Keratinocyte (primary cell): ENCODE measurements around the gene ZBTB20. TPM values are rescaled to one million over a fixed set of nuclear protein-coding genes. Genes with fewer than 3 reads are reported as not detected.

ENCODE experiments used
- DNase-seq: peaks from one replicate; pipeline ENCODE4 v3.0.0-alpha.2; 2011; ENCODE audit warnings: low read depth, missing footprints, low spot score
- FAIRE-seq: peaks from 2 replicates; lab custom pipeline; 2011; peaks lifted over from hg19 to GRCh38; lab: Jason Lieb, UNC
- H2AFZ ChIP-seq: 2 replicates; pipeline ENCODE4 v1.6.0; 2012; ENCODE audit warnings: low read length, control low read depth, inconsistent platforms; ENCODE audit not compliant: control insufficient read depth
- H3K27ac ChIP-seq: 2 replicates; pipeline ENCODE4 v1.5.1; 2011; ENCODE audit warnings: low read length; ENCODE audit not compliant: control insufficient read depth, insufficient read depth
- H3K27me3 ChIP-seq: 3 replicates; pipeline ENCODE4 v1.6.0; 2011; ENCODE audit warnings: low read length; ENCODE audit not compliant: control insufficient read depth, insufficient read depth; ENCODE audit errors: extremely low read depth
- H3K36me3 ChIP-seq, 2 experiments: 2 replicates in 1 of 2; 3 replicates in 1 of 2; pipeline ENCODE4 v1.5.1; 2011; ENCODE audit warnings: low read length in 2 of 2, mild to moderate bottlenecking in 1 of 2; ENCODE audit not compliant: control insufficient read depth in 2 of 2, insufficient read depth in 2 of 2; ENCODE audit errors: extremely low read depth in 1 of 2
- H3K4me1 ChIP-seq: 3 replicates; pipeline ENCODE4 v1.5.1; 2011; ENCODE audit warnings: low read length; ENCODE audit not compliant: control insufficient read depth, insufficient read depth; ENCODE audit errors: extremely low read depth
- H3K4me2 ChIP-seq: 3 replicates; pipeline ENCODE4 v1.6.0; 2011; ENCODE audit warnings: low read depth, low read length; ENCODE audit not compliant: control insufficient read depth, insufficient read depth; ENCODE audit errors: extremely low read depth
- H3K4me3 ChIP-seq, 3 experiments: fragments of 200-600 bp in 1 of 3; sonication (generic) in 1 of 3; 2 replicates in 2 of 3; 3 replicates in 1 of 3; pipeline ENCODE4 v1.5.1; 2011 to 2016; ENCODE audit warnings: low read length in 3 of 3, mild to moderate bottlenecking in 3 of 3, control low read depth in 2 of 3, inconsistent platforms in 1 of 3, low read depth in 1 of 3, mixed read lengths in 1 of 3, mixed run types in 1 of 3, moderate library complexity in 1 of 3; ENCODE audit not compliant: control insufficient read depth in 2 of 3, insufficient read depth in 2 of 3; ENCODE audit errors: extremely low read depth in 1 of 3
- H3K79me2 ChIP-seq: 2 replicates; pipeline ENCODE4 v1.6.0; 2012; ENCODE audit warnings: low read length; ENCODE audit not compliant: control insufficient read depth, insufficient read depth
- H3K9ac ChIP-seq: 3 replicates; pipeline ENCODE4 v1.6.0; 2011; ENCODE audit warnings: low read length; ENCODE audit not compliant: control insufficient read depth, insufficient read depth; ENCODE audit errors: extremely low read depth
- H3K9me1 ChIP-seq: 3 replicates; pipeline ENCODE4 v1.6.0; 2011; ENCODE audit warnings: low read length; ENCODE audit not compliant: control insufficient read depth, insufficient read depth; ENCODE audit errors: extremely low read depth
- H3K9me3 ChIP-seq: 2 replicates; pipeline ENCODE4 v1.5.1; 2012; ENCODE audit warnings: low read depth, low read length; ENCODE audit not compliant: control insufficient read depth
- H4K20me1 ChIP-seq: 3 replicates; pipeline ENCODE4 v1.6.0; 2011; ENCODE audit warnings: low read length; ENCODE audit not compliant: control insufficient read depth, insufficient read depth; ENCODE audit errors: extremely low read depth
- CTCF ChIP-seq, 3 experiments: IDR thresholded peaks in 1 of 3; conservative IDR thresholded peaks in 1 of 3; optimal IDR thresholded peaks in 1 of 3; 2 replicates in 2 of 3; 3 replicates in 1 of 3; pipeline versions ENCODE3 to v1.5.1; 2011; ENCODE audit warnings: low read length in 3 of 3, mild to moderate bottlenecking in 3 of 3, moderate library complexity in 2 of 3, control low read depth in 1 of 3, inconsistent platforms in 1 of 3; ENCODE audit not compliant: insufficient read depth in 2 of 3; ENCODE audit errors: extremely low read depth in 1 of 3
- EZH2 ChIP-seq: IDR thresholded peaks from one replicate; pipeline ENCODE4 v1.6.1; 2012; ENCODE audit warnings: inconsistent platforms, mild to moderate bottlenecking, low read length, moderate library complexity
- dilution Hi-C: fragments of 300-500 bp; cut with MboI; formaldehyde crosslinking; loops from one replicate; pipeline ENCODE4 v1.7.0; 2020; ENCODE audit warnings: low sequenced_read_pairs; ENCODE audit not compliant: extremely low pct_ligation_motif_present
- polyA plus RNA-seq, 5 experiments: library from polyadenylated mRNA; depleted of rRNA in 3 of 5; stranded (reverse) in 3 of 5; stranded (forward) in 1 of 5; unstranded in 1 of 5; fragments of >200 nt; gene quantifications; 1 replicate in 1 of 5; 2 replicates in 3 of 5; 3 replicates in 1 of 5; pipeline versions ENCODE4 v1.2.1 to v1.2.3, GENCODE V29; 2011 to 2012; ENCODE audit warnings: missing spikeins in 2 of 5, low read depth in 1 of 5, low replicate concordance in 1 of 5

The ZBTB20 gene
- polyA plus RNA-seq, 1 donor (not counting 4 experiments of a cell fraction or from before 2014, with no cell fraction given): 0.52 TPM

GRCh38 chr3:114377426-114377825 is 769.7 kb downstream of the ZBTB20 start:
- Histone ChIP-seq H3K9me1 (no peaks in the 10 kb centered on the region), H3K4me1 (no peaks in the 10 kb centered on the region), H3K9me3 (no peaks in the 10 kb centered on the region), H3K4me2 (no peak overlapping the region), H3K9ac (no peak overlapping the region), H3K27me3 (no peaks in the 10 kb centered on the region), H3K36me3 (no peaks in the 10 kb centered on the region), H2AFZ (no peak overlapping the region), H4K20me1 (no peaks in the 10 kb centered on the region), H3K27ac (no peak overlapping the region), H3K4me3 (no peak overlapping the region), H3K79me2 (no peaks in the 10 kb centered on the region)
- TF ChIP-seq CTCF (optimal IDR thresholded peaks at IDR 0.05 in 1 of 3, IDR thresholded peaks at IDR 0.05 in 1 of 3, conservative IDR thresholded peaks at IDR 0.05 in 1 of 3; ENCODE audit: extremely low read depth in 1 of 3, insufficient read depth in 2 of 3, low read length in 3 of 3): no peak
- dilution Hi-C loops: no loop called here
- DNase-seq (no peak), FAIRE-seq (no peak)

GRCh38 chr3:114376516-114377185 is 770.4 kb downstream of the ZBTB20 start:
- H3K4me1 ChIP-seq: no peaks in the 10 kb centered on the region
- no peaks in the 10 kb centered on the region for H3K79me2 ChIP-seq
- no peak overlapping the region for H2AFZ ChIP-seq
- TF ChIP-seq CTCF (optimal IDR thresholded peaks at IDR 0.05 in 1 of 3, IDR thresholded peaks at IDR 0.05 in 1 of 3, conservative IDR thresholded peaks at IDR 0.05 in 1 of 3; ENCODE audit: extremely low read depth in 1 of 3, insufficient read depth in 2 of 3, low read length in 3 of 3) (no peak), EZH2 (no peak)
- dilution Hi-C loops: no loop called here
- H3K4me2 ChIP-seq: no peak overlapping the region
- H3K36me3 ChIP-seq: no peaks in the 10 kb centered on the region
- no peak overlapping the region for H3K27ac ChIP-seq
- DNase-seq (no peak), FAIRE-seq (no peak)
- no peak overlapping the region for H3K4me3 ChIP-seq
- H4K20me1 ChIP-seq: no peaks in the 10 kb centered on the region
- H3K9me1 ChIP-seq: no peaks in the 10 kb centered on the region
- H3K27me3 ChIP-seq: no peaks in the 10 kb centered on the region
- H3K9ac ChIP-seq: no peak overlapping the region
- H3K9me3 ChIP-seq: no peaks in the 10 kb centered on the region
